ENCODE measurements around the gene METRN. TPM values are rescaled to one million over a fixed set of nuclear protein-coding genes. Genes with fewer than 3 reads are reported as not detected.

Gene METRN
- total and polyA plus RNA-seq, 3 donors from 2014 or later = 21.0 to 50.6 (median 34.9) TPM

- no peak for TF ChIP-seq POLR2A (IDR thresholded peaks at IDR 0.05)
- TF ChIP-seq CTCF (IDR thresholded peaks at IDR 0.05) = no peak
- Histone ChIP-seq H3K4me1 (peaks cover 38% of the 10 kb centered on the region), H3K27me3 (no peaks in the 10 kb centered on the region), H3K9me3 (no peaks in the 10 kb centered on the region), H3K36me3 (ENCODE audit: low read depth, missing control alignments) (no peaks in the 10 kb centered on the region), H3K27ac (no peak overlapping the region), H3K4me3 (no peak overlapping the region)
- DNase-seq = no peak
- 80 to 87% methylated on average over 18 to 57 of the region's 57 CpGs for WGBS, 2 donors
- intact Hi-C loops (cut with DNase I; ENCODE audit: low total_unique reads) = no loop called here
Measured at GRCh38 chr16:677316-678190, 37.4 kb upstream of the METRN start.

GRCh38 chr16:678209-678857 lies 36.6 kb upstream of the METRN start:
- Histone ChIP-seq H3K4me3 (no peak overlapping the region), H3K4me1 (peaks cover 41% of the 10 kb centered on the region), H3K36me3 (ENCODE audit: low read depth, missing control alignments) (no peaks in the 10 kb centered on the region), H3K9me3 (no peaks in the 10 kb centered on the region), H3K27me3 (no peaks in the 10 kb centered on the region), H3K27ac (peak overlapping the region in 1 of 2 donors; percentile 86)
- no peak for DNase-seq
- WGBS, 2 donors = 81 to 82% methylated on average over 14 to 21 of the region's 21 CpGs
- no peak for TF ChIP-seq POLR2A (IDR thresholded peaks at IDR 0.05)
- no peak for TF ChIP-seq CTCF (IDR thresholded peaks at IDR 0.05)
- intact Hi-C loops (cut with DNase I; ENCODE audit: low total_unique reads) = no loop called here

GRCh38 chr16:678858-679813 lies 35.8 kb upstream of the METRN start:
- H3K27ac ChIP-seq = peak overlapping the region; percentile 86 to 96
- 25 to 38% methylated on average over 8 to 51 of the region's 52 CpGs for WGBS, 2 donors
- peaks cover 45% of the 10 kb centered on the region for H3K4me1 ChIP-seq
- intact Hi-C loops (cut with DNase I; ENCODE audit: low total_unique reads) = no loop called here
- no peaks in the 10 kb centered on the region for H3K27me3 ChIP-seq
- peak; percentile 84 for DNase-seq
- no peaks in the 10 kb centered on the region for H3K36me3 ChIP-seq (ENCODE audit: low read depth, missing control alignments)
- no peaks in the 10 kb centered on the region for H3K9me3 ChIP-seq
- peak overlapping the region; percentile 69 to 85 for H3K4me3 ChIP-seq
- TF ChIP-seq POLR2A (IDR thresholded peaks at IDR 0.05) (no peak), CTCF (IDR thresholded peaks at IDR 0.05) (no peak)

- Histone ChIP-seq H3K27ac (peak within 1 kb of the TSS; percentile 86 to 96), H3K36me3 (ENCODE audit: low read depth, missing control alignments) (no peaks in the 10 kb centered on the region), H3K4me3 (peak within 1 kb of the TSS; percentile 69 to 85), H3K9me3 (no peaks in the 10 kb centered on the region), H3K4me1 (peaks cover 41% of the 10 kb centered on the region), H3K27me3 (no peaks in the 10 kb centered on the region)
- WGBS, 2 donors = 0 to 1% methylated on average over 12 to 87 of the region's 91 CpGs
- TF ChIP-seq POLR2A (IDR thresholded peaks at IDR 0.05) (no peak), CTCF (IDR thresholded peaks at IDR 0.05) (no peak)
- peak; percentile 94 for DNase-seq
- intact Hi-C loops (cut with DNase I; ENCODE audit: low total_unique reads) = no loop called here
Measured at GRCh38 chr16:679814-680624, 34.9 kb upstream of the METRN start, which contains the start of gene STUB1. TSS of gene STUB1 (plus strand) at chr16:680410. CDS start at chr16:680526, 116 bp downstream.
